Nephron (organoid): Measurements from ENCODE around the gene HOXD12.

Experiments used
- H3K27ac Mint-ChIP-seq, 3 experiments: 2 replicates each; pipeline ENCODE4 v1.8.0; 2020; ENCODE audit warnings: mixed read lengths in 3 of 3, mild to moderate bottlenecking in 2 of 3, moderate library complexity in 1 of 3
- H3K27me3 Mint-ChIP-seq: 2 replicates; pipeline ENCODE4 v1.8.0; 2021; ENCODE audit warnings: low read depth, mild to moderate bottlenecking, moderate library complexity, mixed read lengths
- H3K36me3 Mint-ChIP-seq: 2 replicates; pipeline ENCODE4 v1.8.0; 2020; ENCODE audit warnings: low read depth, mixed read lengths
- H3K4me1 Mint-ChIP-seq: 2 replicates; pipeline ENCODE4 v1.8.0; 2020; ENCODE audit warnings: mixed read lengths
- H3K4me3 Mint-ChIP-seq, 3 experiments: 2 replicates each; pipeline ENCODE4 v1.8.0; 2020; ENCODE audit warnings: mild to moderate bottlenecking in 3 of 3, mixed read lengths in 3 of 3, moderate library complexity in 2 of 3
- H3K9me3 Mint-ChIP-seq: 2 replicates; pipeline ENCODE4 v1.8.0; 2020; ENCODE audit warnings: mixed read lengths
- CTCF ChIP-seq, 3 experiments: fragments of 200-600 bp; sonication (generic); IDR thresholded peaks; one replicate each; pipeline ENCODE4 v1.5.0; 2021; ENCODE audit warnings: antibody characterized with exemption in 3 of 3; ENCODE audit not compliant: unreplicated experiment in 3 of 3

The HOXD12 gene

DNA sequence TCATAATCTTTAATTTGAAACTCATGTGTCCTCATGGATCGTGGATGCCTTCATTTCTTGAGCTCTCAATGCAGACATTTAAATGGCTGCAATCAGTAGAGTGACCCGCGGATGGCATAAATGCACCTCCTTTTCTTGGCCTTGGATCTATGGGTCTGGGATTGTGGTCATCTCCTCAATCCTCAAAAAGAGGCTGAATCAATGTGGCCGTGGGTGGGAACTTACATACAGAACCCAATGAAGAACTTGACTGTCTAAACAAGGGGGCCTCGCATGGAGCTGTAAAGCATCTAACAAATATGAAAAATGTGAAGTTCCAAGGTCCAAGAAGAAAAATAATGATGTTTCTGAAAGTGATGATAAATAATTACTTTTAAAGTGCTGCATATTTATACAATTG lies 4.2 kb upstream of the HOXD12 start:
- no peak overlapping the region for H3K27ac Mint-ChIP-seq
- H3K4me1 Mint-ChIP-seq, result peaks cover 31% of the 10 kb centered on the region
- peaks cover 96% of the 10 kb centered on the region for H3K27me3 Mint-ChIP-seq
- no peaks in the 10 kb centered on the region for H3K9me3 Mint-ChIP-seq
- H3K4me3 Mint-ChIP-seq, result no peak overlapping the region
- TF ChIP-seq CTCF (IDR thresholded peaks at IDR 0.05; ENCODE audit: unreplicated experiment in 3 of 3), result no peak
- no peaks in the 10 kb centered on the region for H3K36me3 Mint-ChIP-seq

DNA sequence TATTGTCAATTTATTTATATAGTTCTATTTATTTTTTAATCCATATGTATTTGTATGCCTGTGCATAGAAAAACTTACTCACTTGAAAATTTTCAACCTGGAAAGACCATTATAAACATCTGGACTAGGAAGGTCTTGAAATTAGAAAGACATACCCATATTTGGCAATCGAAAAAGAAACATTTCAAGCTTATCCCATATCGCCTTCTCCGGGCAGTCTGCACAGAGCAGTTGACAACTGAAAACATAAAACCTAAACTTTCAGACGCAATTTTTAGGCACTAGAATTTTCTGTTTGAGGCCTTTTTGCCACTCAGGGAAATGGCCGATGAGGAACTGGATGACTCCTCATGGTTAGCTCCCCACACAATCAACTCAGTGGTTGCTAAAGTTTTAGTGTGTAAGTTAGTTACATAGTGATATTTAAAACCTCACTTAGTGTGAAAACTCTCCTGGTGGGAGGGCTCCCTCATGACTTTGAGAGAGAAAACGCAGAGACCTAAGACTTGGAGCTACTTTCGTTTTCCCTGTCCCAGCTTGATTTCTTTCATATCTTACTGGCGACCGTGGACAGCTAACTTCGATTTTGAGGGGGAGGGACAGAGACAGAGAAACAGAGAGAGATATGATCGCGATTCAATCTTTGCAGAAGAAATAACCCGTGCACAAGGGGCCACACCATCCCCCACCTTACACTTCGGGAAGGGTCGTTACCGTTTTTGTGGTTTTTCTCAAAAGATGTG lies 3.2 kb upstream of the HOXD12 start:
- Mint-ChIP-seq H3K36me3 (no peaks in the 10 kb centered on the region), H3K4me1 (peaks cover 31% of the 10 kb centered on the region), H3K9me3 (no peaks in the 10 kb centered on the region), H3K27ac (no peak overlapping the region), H3K27me3 (peaks cover 96% of the 10 kb centered on the region), H3K4me3 (peak overlapping the region; percentile 23 to 77 (median 37))
- TF ChIP-seq CTCF (IDR thresholded peaks at IDR 0.05; ENCODE audit: unreplicated experiment in 3 of 3), result no peak

DNA sequence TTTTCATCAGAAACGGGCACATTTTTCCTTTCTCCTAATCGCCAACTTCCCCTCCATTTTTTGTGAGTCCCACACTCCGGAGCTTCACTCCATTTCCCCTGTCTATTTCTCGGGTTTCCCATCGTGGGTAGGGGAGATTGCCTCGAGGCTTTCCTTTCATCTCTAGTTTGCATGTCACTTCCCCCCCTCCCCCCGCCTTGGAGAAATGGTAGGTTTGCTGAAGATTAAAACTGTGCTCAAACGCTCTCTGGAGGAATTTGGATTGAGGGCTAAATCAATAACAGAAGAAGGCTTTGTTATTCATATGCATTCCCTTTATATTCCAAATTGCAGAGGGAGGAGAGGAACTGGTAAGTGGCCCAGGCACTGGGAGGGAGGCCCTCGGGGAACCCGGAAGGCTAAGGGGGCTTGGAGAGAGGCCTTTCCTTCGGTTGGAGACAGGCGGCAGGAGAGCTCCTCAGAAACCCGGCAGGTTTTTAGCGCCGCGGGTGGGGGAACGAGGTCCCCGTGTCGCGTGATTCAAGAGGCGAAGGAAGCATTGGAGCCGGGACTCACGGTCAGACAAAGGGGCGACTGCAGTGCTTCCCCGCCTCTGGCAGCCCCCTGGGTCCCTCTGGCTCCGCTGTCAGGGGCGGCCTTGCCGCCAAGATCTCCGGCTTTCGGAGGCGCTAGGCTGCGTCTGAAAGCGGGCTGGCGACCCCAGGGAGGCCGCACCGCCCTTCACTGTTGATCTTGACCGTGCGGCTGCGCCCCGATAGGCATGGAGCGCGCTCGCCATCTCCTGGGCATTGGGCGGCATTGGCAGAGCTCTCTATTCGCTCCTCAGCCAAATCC lies 2.4 kb upstream of the HOXD12 start:
- H3K4me3 Mint-ChIP-seq, result peak overlapping the region; percentile 48 to 77 (median 60)
- peaks cover 24% of the 10 kb centered on the region for H3K4me1 Mint-ChIP-seq
- no peak overlapping the region for H3K27ac Mint-ChIP-seq
- TF ChIP-seq CTCF (IDR thresholded peaks at IDR 0.05; ENCODE audit: unreplicated experiment in 3 of 3), result peak; percentile 76 to 82 (median 78)
- H3K36me3 Mint-ChIP-seq, result no peaks in the 10 kb centered on the region
- peaks cover 96% of the 10 kb centered on the region for H3K27me3 Mint-ChIP-seq
- H3K9me3 Mint-ChIP-seq, result no peaks in the 10 kb centered on the region

DNA sequence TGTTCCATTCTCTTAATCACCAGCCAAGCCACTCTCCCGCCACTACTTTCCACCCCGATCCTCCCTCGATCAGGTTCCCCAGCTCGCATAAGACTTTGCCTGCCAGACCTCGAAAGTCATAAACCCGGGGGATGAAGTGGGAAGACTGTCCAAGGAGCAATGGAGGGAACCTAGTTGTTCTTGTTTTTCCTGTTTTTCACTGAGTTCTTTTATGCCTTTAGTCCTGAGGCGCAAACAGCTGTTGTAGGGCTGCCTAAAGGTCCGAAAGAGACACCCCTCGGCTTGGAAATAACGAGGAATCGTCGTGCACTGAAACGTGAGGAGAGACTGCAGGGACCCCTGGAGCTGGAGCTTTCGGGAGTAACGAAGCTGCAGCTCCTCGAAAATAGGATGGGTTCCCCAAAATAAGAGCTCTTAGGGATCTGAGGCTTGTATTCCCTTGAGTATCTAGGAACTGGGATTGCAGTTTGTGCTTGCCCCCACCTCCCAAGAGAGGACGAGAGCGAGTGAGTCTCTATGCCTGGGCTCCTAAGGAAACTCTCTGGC lies 1.7 kb upstream of the HOXD12 start:
- Mint-ChIP-seq H3K27ac (no peak overlapping the region), H3K4me3 (peak overlapping the region; percentile 44 to 77 (median 48)), H3K36me3 (no peaks in the 10 kb centered on the region), H3K27me3 (peaks cover 100% of the 10 kb centered on the region), H3K9me3 (no peaks in the 10 kb centered on the region), H3K4me1 (peaks cover 24% of the 10 kb centered on the region)
- TF ChIP-seq CTCF (IDR thresholded peaks at IDR 0.05; ENCODE audit: unreplicated experiment in 3 of 3), result peak in 1 of 3 experiments; percentile 22

GRCh38 chr2:176098366-176099158 lies 1.0 kb upstream of the HOXD12 start:
- peaks cover 100% of the 10 kb centered on the region for H3K27me3 Mint-ChIP-seq
- peaks cover 24% of the 10 kb centered on the region for H3K4me1 Mint-ChIP-seq
- no peaks in the 10 kb centered on the region for H3K36me3 Mint-ChIP-seq
- no peak for TF ChIP-seq CTCF (IDR thresholded peaks at IDR 0.05; ENCODE audit: unreplicated experiment in 3 of 3)
- no peaks in the 10 kb centered on the region for H3K9me3 Mint-ChIP-seq
- peak overlapping the region; percentile 27 to 77 (median 51) for H3K4me3 Mint-ChIP-seq
- H3K27ac Mint-ChIP-seq, result no peak overlapping the region
